Caco-2 (cell line): ENCODE data around the gene KCNH5. TPM values are rescaled to one million over a fixed set of nuclear protein-coding genes. Genes with fewer than 3 reads are reported as not detected.

Source experiments
- BruUV-seq: library from RNA; stranded (reverse); fragments of 400-500 nt; replicated peaks from 2 replicates; lab custom pipeline; 2021; lab: Mats Ljungman, UMichigan
- CTCF ChIA-PET: fragments of 300-600 bp; sonication (Branson Sonifier 250); formaldehyde crosslinking; loops from one replicate; lab custom pipeline; 2022; ENCODE audit warnings: antibody characterized with exemption; lab: Charles Lee
- POLR2A ChIA-PET: fragments of 300-600 bp; sonication (Branson Sonifier 250); formaldehyde crosslinking; loops from one replicate; lab custom pipeline; 2022; ENCODE audit warnings: antibody characterized with exemption; lab: Charles Lee
- DNase-seq, 2 experiments: peaks; one replicate each; pipeline versions ENCODE4 v3.0.0 to v3.0.0-alpha.2; 2020 to 2022
- H3K27me3 ChIP-seq: replicated peaks from 2 replicates; pipeline ENCODE4 v1.6.0; 2011; ENCODE audit warnings: low read length; ENCODE audit not compliant: control insufficient read depth, insufficient read depth
- H3K36me3 ChIP-seq: 2 replicates; pipeline ENCODE4 v1.5.1; 2011; ENCODE audit warnings: low read length; ENCODE audit not compliant: control insufficient read depth, insufficient read depth
- H3K4me1 ChIP-seq: fragments of 250-450 bp; sonication (Bioruptor Pico); 2 replicates; pipeline ENCODE4 v1.5.1; 2020; ENCODE audit warnings: mild to moderate bottlenecking
- H3K4me3 ChIP-seq: 2 replicates; pipeline ENCODE4 v1.5.1; 2011; ENCODE audit warnings: low read depth, mild to moderate bottlenecking, control low read depth, low read length
- H3K9me3 ChIP-seq: fragments of 250-450 bp; sonication (Bioruptor Pico); 2 replicates; pipeline ENCODE4 v1.5.1; 2020; ENCODE audit warnings: mild to moderate bottlenecking, moderate library complexity
- H3K27ac Mint-ChIP-seq: one replicate; pipeline ENCODE4 v1.8.0; 2022; ENCODE audit warnings: mixed read lengths; ENCODE audit not compliant: unreplicated experiment
- H3K27me3 Mint-ChIP-seq: one replicate; pipeline ENCODE4 v1.8.0; 2022; ENCODE audit warnings: mixed read lengths; ENCODE audit not compliant: insufficient read depth, unreplicated experiment
- H3K36me3 Mint-ChIP-seq: one replicate; pipeline ENCODE4 v1.8.0; 2022; ENCODE audit warnings: mild to moderate bottlenecking, mixed read lengths; ENCODE audit not compliant: insufficient read depth, unreplicated experiment
- H3K4me1 Mint-ChIP-seq: one replicate; pipeline ENCODE4 v1.8.0; 2022; ENCODE audit warnings: low read depth, mixed read lengths; ENCODE audit not compliant: unreplicated experiment
- H3K4me3 Mint-ChIP-seq: one replicate; pipeline ENCODE4 v1.8.0; 2022; ENCODE audit warnings: mild to moderate bottlenecking, moderate library complexity, mixed read lengths; ENCODE audit not compliant: unreplicated experiment
- H3K9me3 Mint-ChIP-seq: one replicate; pipeline ENCODE4 v1.8.0; 2022; ENCODE audit warnings: mixed read lengths; ENCODE audit not compliant: unreplicated experiment
- intact Hi-C: fragments of 100-400 bp; cut with micrococcal nuclease; formaldehyde crosslinking; loops from one replicate; pipeline ENCODE4 v1.10.0; 2022; ENCODE audit not compliant: unreplicated experiment
- total RNA-seq: library from RNA; stranded (reverse); gene quantifications from 2 replicates; pipeline ENCODE4 v1.2.3, GENCODE V29; 2022
- TF ChIP-seq, protein P1 (sequence below), 2 experiments: fragments of 200-600 bp in 1 of 2; IDR thresholded peaks; 1 replicate in 1 of 2; 2 replicates in 1 of 2; pipeline versions ENCODE4 v1.5.1 to v1.8.0; 2011 to 2022; ENCODE audit warnings: antibody characterized with exemption in 1 of 2, control low read depth in 1 of 2, inconsistent platforms in 1 of 2, low read depth in 1 of 2, low read length in 1 of 2, mild to moderate bottlenecking in 1 of 2, moderate library complexity in 1 of 2; ENCODE audit not compliant: insufficient read depth in 1 of 2, severe bottlenecking in 1 of 2, unreplicated experiment in 1 of 2

Gene KCNH5
- total RNA-seq, 1 experiment from 2014 or later, result not detected

DNA sequence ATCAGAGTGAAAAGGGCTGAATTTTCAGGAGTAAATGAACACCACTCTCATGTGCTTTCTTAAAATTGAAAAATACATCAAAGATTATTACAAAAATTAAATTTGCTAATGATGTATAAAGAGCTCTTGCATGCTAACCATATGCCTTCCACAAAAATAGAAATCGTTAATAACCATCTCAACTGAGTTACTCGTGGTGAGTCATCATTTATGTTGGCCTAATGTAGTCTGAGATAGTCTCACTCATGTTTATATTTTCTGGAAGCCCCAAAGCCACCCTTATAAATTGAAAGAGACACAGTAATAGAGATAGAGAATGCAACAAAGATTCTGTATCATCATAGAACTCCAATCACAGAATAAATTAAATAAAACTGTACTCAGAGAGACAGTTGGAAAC lies 131.2 kb downstream of the KCNH5 start:
- Mint-ChIP-seq H3K9me3 (peaks cover 10% of the 10 kb centered on the region), H3K4me1 (no peaks in the 10 kb centered on the region), H3K27ac (no peak overlapping the region), H3K27me3 (no peaks in the 10 kb centered on the region), H3K4me3 (no peak overlapping the region), H3K36me3 (no peaks in the 10 kb centered on the region)
- Histone ChIP-seq H3K4me1 (no peaks in the 10 kb centered on the region), H3K4me3 (no peak overlapping the region), H3K9me3 (no peaks in the 10 kb centered on the region), H3K36me3 (no peaks in the 10 kb centered on the region), H3K27me3 (no peaks in the 10 kb centered on the region)
- ChIA-PET CTCF (no interaction called here), POLR2A (no interaction called here)
- TF ChIP-seq, protein P1, sequence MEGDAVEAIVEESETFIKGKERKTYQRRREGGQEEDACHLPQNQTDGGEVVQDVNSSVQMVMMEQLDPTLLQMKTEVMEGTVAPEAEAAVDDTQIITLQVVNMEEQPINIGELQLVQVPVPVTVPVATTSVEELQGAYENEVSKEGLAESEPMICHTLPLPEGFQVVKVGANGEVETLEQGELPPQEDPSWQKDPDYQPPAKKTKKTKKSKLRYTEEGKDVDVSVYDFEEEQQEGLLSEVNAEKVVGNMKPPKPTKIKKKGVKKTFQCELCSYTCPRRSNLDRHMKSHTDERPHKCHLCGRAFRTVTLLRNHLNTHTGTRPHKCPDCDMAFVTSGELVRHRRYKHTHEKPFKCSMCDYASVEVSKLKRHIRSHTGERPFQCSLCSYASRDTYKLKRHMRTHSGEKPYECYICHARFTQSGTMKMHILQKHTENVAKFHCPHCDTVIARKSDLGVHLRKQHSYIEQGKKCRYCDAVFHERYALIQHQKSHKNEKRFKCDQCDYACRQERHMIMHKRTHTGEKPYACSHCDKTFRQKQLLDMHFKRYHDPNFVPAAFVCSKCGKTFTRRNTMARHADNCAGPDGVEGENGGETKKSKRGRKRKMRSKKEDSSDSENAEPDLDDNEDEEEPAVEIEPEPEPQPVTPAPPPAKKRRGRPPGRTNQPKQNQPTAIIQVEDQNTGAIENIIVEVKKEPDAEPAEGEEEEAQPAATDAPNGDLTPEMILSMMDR (IDR thresholded peaks at IDR 0.05; ENCODE audit: insufficient read depth in 1 of 2, low read depth in 1 of 2, low read length in 1 of 2, severe bottlenecking in 1 of 2, unreplicated experiment in 1 of 2), result no peak
- DNase-seq, result no peak
- BruUV-seq, result no TSS peak
- intact Hi-C loops, result no loop called here

DNA sequence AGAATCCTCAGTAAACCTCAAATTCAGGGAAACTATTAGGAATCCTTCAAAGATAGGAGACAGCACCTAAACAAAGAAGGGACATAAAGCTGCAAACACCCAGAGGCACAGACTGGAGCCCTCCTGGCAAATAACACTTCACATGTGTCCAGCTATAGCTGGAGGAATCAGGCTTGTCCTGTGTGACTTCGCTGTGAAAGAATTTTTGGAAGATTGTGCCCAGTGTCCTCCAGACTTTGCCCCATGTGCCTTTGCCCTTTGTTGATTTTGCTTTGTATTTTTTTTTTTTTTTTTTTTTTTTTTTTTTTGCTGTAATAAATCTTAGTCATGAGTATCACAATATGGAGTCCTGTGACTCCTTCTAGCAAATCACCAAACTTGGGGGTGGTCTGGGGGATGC lies 136.8 kb downstream of the KCNH5 start:
- no TSS peak for BruUV-seq
- Mint-ChIP-seq H3K27me3 (no peaks in the 10 kb centered on the region), H3K4me1 (no peaks in the 10 kb centered on the region), H3K27ac (peak overlapping the region; percentile 51), H3K36me3 (no peaks in the 10 kb centered on the region), H3K4me3 (no peak overlapping the region), H3K9me3 (peaks cover 10% of the 10 kb centered on the region)
- no peaks in the 10 kb centered on the region for H3K27me3 ChIP-seq
- no peaks in the 10 kb centered on the region for H3K36me3 ChIP-seq
- intact Hi-C loops, result no loop called here
- H3K4me1 ChIP-seq, result peaks cover 9% of the 10 kb centered on the region; the same call in 1 of the 2 replicates
- H3K4me3 ChIP-seq, result no peak overlapping the region
- peak; percentile 44 to 53 for DNase-seq
- TF ChIP-seq, protein P1 (IDR thresholded peaks at IDR 0.05; ENCODE audit: insufficient read depth in 1 of 2, low read depth in 1 of 2, low read length in 1 of 2, severe bottlenecking in 1 of 2, unreplicated experiment in 1 of 2), result no peak
- H3K9me3 ChIP-seq, result no peaks in the 10 kb centered on the region
- CTCF ChIA-PET, result no interaction called here
- POLR2A ChIA-PET, result interaction anchor here (0.7 kb wide), 1 partner anchor 216 kb away, joined by 8 read pairs; no protein-coding TSS in a partner anchor

DNA sequence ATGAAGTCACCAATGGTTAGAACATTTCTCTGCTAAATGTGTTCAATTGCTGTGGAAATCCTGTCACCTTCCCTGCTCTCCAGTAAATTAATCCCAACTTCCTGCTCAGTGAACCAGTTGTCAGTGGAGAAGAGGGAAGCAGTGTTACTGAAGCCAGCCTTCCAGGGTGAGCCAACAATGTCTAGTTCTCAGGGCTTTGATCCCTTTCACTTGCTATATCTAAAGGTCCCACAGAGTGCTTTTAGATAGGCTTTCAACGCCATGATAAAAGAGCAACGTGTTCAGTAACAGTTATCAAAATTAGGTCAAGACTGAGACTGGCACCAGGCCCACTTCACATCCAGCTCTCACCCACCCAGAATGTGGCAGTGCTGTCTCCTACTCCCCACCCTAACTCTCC lies 139.7 kb downstream of the KCNH5 start:
- Histone ChIP-seq H3K4me1 (peaks cover 9% of the 10 kb centered on the region; the same call in 1 of the 2 replicates), H3K27me3 (no peaks in the 10 kb centered on the region), H3K36me3 (no peaks in the 10 kb centered on the region), H3K9me3 (no peaks in the 10 kb centered on the region), H3K4me3 (no peak overlapping the region)
- intact Hi-C loops, result no loop called here
- Mint-ChIP-seq H3K9me3 (peaks cover 11% of the 10 kb centered on the region), H3K27me3 (no peaks in the 10 kb centered on the region), H3K27ac (no peak overlapping the region), H3K36me3 (no peaks in the 10 kb centered on the region), H3K4me1 (no peaks in the 10 kb centered on the region), H3K4me3 (no peak overlapping the region)
- ChIA-PET CTCF (no interaction called here), POLR2A (no interaction called here)
- no peak for DNase-seq
- no TSS peak for BruUV-seq
- TF ChIP-seq, protein P1 (IDR thresholded peaks at IDR 0.05; ENCODE audit: insufficient read depth in 1 of 2, low read depth in 1 of 2, low read length in 1 of 2, severe bottlenecking in 1 of 2, unreplicated experiment in 1 of 2), result no peak
